GM12878 (cell line): ENCODE measurements around the gene AGBL5. TPM values are rescaled to one million over a fixed set of nuclear protein-coding genes. Genes with fewer than 3 reads are reported as not detected.

Experiments used
- ATAC-seq: fragments of 200-7000 bp; cut with Tn5 transposase; 3 replicates; pipeline ENCODE4 v1.9.1; 2020; ENCODE audit warnings: mild to moderate bottlenecking, moderate library complexity
- BruUV-seq: library from RNA; stranded (reverse); fragments of 400-500 nt; replicated peaks from 2 replicates; lab custom pipeline; 2021; lab: Mats Ljungman, UMichigan
- CTCF ChIA-PET: fragments of 300-600 bp; sonication (Branson Sonifier 250); formaldehyde crosslinking; extraction: SDS; loops from one replicate; lab custom pipeline; 2021; ENCODE audit warnings: inconsistent platforms; lab: Yijun Ruan, JAX
- POLR2A ChIA-PET: fragments of 350-600 bp; formaldehyde crosslinking; extraction: SDS; loops from one replicate; lab custom pipeline; 2021; ENCODE audit warnings: inconsistent platforms; lab: Charles Lee
- RAD21 ChIA-PET: fragments of 300-600 bp; sonication (Branson Sonifier 250); formaldehyde crosslinking; loops from one replicate; lab custom pipeline; 2023; ENCODE audit warnings: antibody characterized with exemption; ENCODE audit not compliant: unreplicated experiment; lab: Charles Lee
- SMC1A ChIA-PET: fragments of 300-600 bp; sonication (Branson Sonifier 250); formaldehyde crosslinking; loops from one replicate; lab custom pipeline; 2023; ENCODE audit not compliant: unreplicated experiment, uncharacterized antibody; lab: Charles Lee
- DNase-seq: peaks from one replicate; pipeline ENCODE4 v3.0.0-alpha.2; 2011; ENCODE audit warnings: low read depth, low spot score
- FAIRE-seq: peaks from 3 replicates; lab custom pipeline; 2011; peaks lifted over from hg19 to GRCh38; lab: Jason Lieb, UNC
- H2AFZ ChIP-seq: 2 replicates; pipeline ENCODE4 v1.6.0; 2011; ENCODE audit warnings: low read depth, low read length, control low read depth; ENCODE audit not compliant: control insufficient read depth
- H3K27ac ChIP-seq: 2 replicates; pipeline ENCODE4 v1.5.1; 2011; ENCODE audit warnings: control low read depth; ENCODE audit not compliant: control insufficient read depth, insufficient read depth
- H3K27me3 ChIP-seq, 2 experiments: replicated peaks in 1 of 2; 2 replicates each; pipeline versions ENCODE4 v1.6.0 to v1.6.1; 2011; ENCODE audit warnings: low read length in 1 of 2; ENCODE audit not compliant: control insufficient read depth in 2 of 2, insufficient read depth in 2 of 2
- H3K36me3 ChIP-seq, 2 experiments: 2 replicates each; pipeline ENCODE4 v1.5.1; 2011; ENCODE audit warnings: low read length in 1 of 2; ENCODE audit not compliant: control insufficient read depth in 2 of 2, insufficient read depth in 2 of 2
- H3K4me1 ChIP-seq: 2 replicates; pipeline ENCODE4 v1.6.1; 2011; ENCODE audit warnings: mild to moderate bottlenecking, low read length, moderate library complexity, mixed read lengths; ENCODE audit not compliant: control insufficient read depth, insufficient read depth
- H3K4me2 ChIP-seq: 2 replicates; pipeline ENCODE4 v1.6.0; 2011; ENCODE audit warnings: control low read depth; ENCODE audit not compliant: control insufficient read depth, insufficient read depth
- H3K4me3 ChIP-seq: fragments of 200-600 bp; sonication (generic); 2 replicates; pipeline ENCODE4 v1.5.1; 2016
- H3K79me2 ChIP-seq: 2 replicates; pipeline ENCODE4 v1.6.0; 2011; ENCODE audit warnings: low read length; ENCODE audit not compliant: control insufficient read depth, insufficient read depth
- H3K9ac ChIP-seq: 2 replicates; pipeline ENCODE4 v1.8.0; 2011; ENCODE audit warnings: low read length, control low read depth, mixed read lengths; ENCODE audit not compliant: control insufficient read depth, insufficient read depth
- H3K9me3 ChIP-seq: replicated peaks from 3 replicates; pipeline ENCODE4 v1.5.1; 2011; ENCODE audit warnings: mild to moderate bottlenecking, low read length; ENCODE audit not compliant: control insufficient read depth, insufficient read depth
- H4K20me1 ChIP-seq: 2 replicates; pipeline ENCODE4 v1.6.0; 2011; ENCODE audit not compliant: control insufficient read depth, insufficient read depth
- BCL3 ChIP-seq: IDR thresholded peaks from 2 replicates; pipeline ENCODE4 v1.6.1; 2011; ENCODE audit warnings: borderline replicate concordance, low read depth, mild to moderate bottlenecking, moderate library complexity, low read length; ENCODE audit not compliant: insufficient read depth, poor library complexity, severe bottlenecking
- FOXM1 ChIP-seq: IDR thresholded peaks from 2 replicates; pipeline ENCODE4 v1.6.1; 2012; ENCODE audit warnings: low read depth, mild to moderate bottlenecking, inconsistent platforms, low read length, moderate library complexity
- MEF2B ChIP-seq: fragments of 450-650 bp; IDR thresholded peaks from 2 replicates; pipeline ENCODE4 v1.6.1; 2018; ENCODE audit warnings: mild to moderate bottlenecking, moderate library complexity; ENCODE audit not compliant: partially characterized antibody, poor library complexity, severe bottlenecking
- MXI1 ChIP-seq: fragments of 150-350 bp; IDR thresholded peaks from 2 replicates; pipeline ENCODE4 v1.6.1; 2011; ENCODE audit warnings: low read depth, mild to moderate bottlenecking, inconsistent platforms, low read length, improper control_type of control experiment
- NBN ChIP-seq: fragments of 450-650 bp; IDR thresholded peaks from 2 replicates; pipeline ENCODE4 v1.6.1; 2016
- PKNOX1 ChIP-seq: fragments of 450-650 bp; IDR thresholded peaks from 2 replicates; pipeline ENCODE4 v1.6.1; 2016; ENCODE audit warnings: mild to moderate bottlenecking
- POLR2AphosphoS2 ChIP-seq: IDR thresholded peaks from 2 replicates; pipeline ENCODE4 v1.6.1; 2011; ENCODE audit warnings: low read depth, mild to moderate bottlenecking, low read length, improper control_type of control experiment, moderate library complexity
- RAD21 ChIP-seq: IDR thresholded peaks from 2 replicates; pipeline ENCODE4 v1.6.1; 2011; ENCODE audit warnings: mild to moderate bottlenecking, low read depth, low read length, moderate library complexity; ENCODE audit not compliant: insufficient read depth
- RFX5 ChIP-seq: IDR thresholded peaks from 2 replicates; pipeline ENCODE4 v1.6.1; 2011; ENCODE audit warnings: low read depth, low read length, improper control_type of control experiment
- STAT1 ChIP-seq: fragments of 450-650 bp; conservative IDR thresholded peaks from 2 replicates; pipeline ENCODE4 v1.6.1; 2014; ENCODE audit warnings: antibody characterized with exemption, mild to moderate bottlenecking
- STAT3 ChIP-seq: IDR thresholded peaks from 2 replicates; pipeline ENCODE4 v1.6.1; 2011; ENCODE audit warnings: low read depth, low read length, improper control_type of control experiment
- WRNIP1 ChIP-seq: IDR thresholded peaks from 2 replicates; pipeline ENCODE4 v1.6.1; 2011; ENCODE audit warnings: low read depth, low read length, improper control_type of control experiment, borderline replicate concordance
- ZBTB40 ChIP-seq: fragments of 450-650 bp; IDR thresholded peaks from 2 replicates; pipeline ENCODE4 v1.6.1; 2016; ENCODE audit warnings: mild to moderate bottlenecking, moderate library complexity, borderline replicate concordance
- ZNF207 ChIP-seq: fragments of 450-650 bp; IDR thresholded peaks from 2 replicates; pipeline ENCODE4 v1.6.1; 2014; ENCODE audit warnings: antibody characterized with exemption, mild to moderate bottlenecking, borderline replicate concordance
- WGBS: methylation state at CpG from one replicate; pipeline ENCODE4 v1.1.6; 2016; ENCODE audit warnings: low lambda C conversion rate; ENCODE audit not compliant: insufficient replicate concordance, insufficient coverage; ENCODE audit errors: missing lambda C conversion rate; 5-methylcytosine and 5-hydroxymethylcytosine counted together
- in situ Hi-C: fragments of 300-500 bp; cut with MboI; formaldehyde crosslinking; loops from 9 replicates; pipeline ENCODE4 v1.14.3; 2018; ENCODE audit warnings: mixed read lengths
- intact Hi-C: fragments of 100-400 bp; cut with micrococcal nuclease; formaldehyde crosslinking; loops from one replicate; pipeline ENCODE4 v1.14.2; 2022; ENCODE audit not compliant: unreplicated experiment
- polyA plus RNA-seq, 11 experiments: library from polyadenylated mRNA; depleted of rRNA in 4 of 11; unstranded in 6 of 11; stranded (reverse) in 5 of 11; fragments of >200 nt; fragmentation: Nextera tagmentation in 4 of 11; fragmentation: Illumina TruSeq in 1 of 11; extraction: Ambion mirVana in 4 of 11; extraction: Trizol in 1 of 11; gene quantifications; 1 replicate in 1 of 11; 2 replicates in 10 of 11; pipeline versions ENCODE4 v1.2.1 to v1.2.3, GENCODE V29; 2011 to 2016; ENCODE audit warnings: inconsistent platforms in 2 of 11, missing spikeins in 2 of 11, low read depth in 1 of 11
- total RNA-seq, 4 experiments: library from RNA; depleted of rRNA in 3 of 4; stranded (reverse); fragments of >200 nt in 3 of 4; fragmentation: Illumina TruSeq in 1 of 4; extraction: Trizol in 1 of 4; gene quantifications; 2 replicates each; pipeline versions ENCODE4 v1.2.1 to v1.2.3, GENCODE V29; 2013 to 2021
- TF ChIP-seq, protein P1 (sequence below): fragments of 450-650 bp; IDR thresholded peaks from 2 replicates; pipeline ENCODE4 v1.6.1; 2014; ENCODE audit warnings: mild to moderate bottlenecking

The AGBL5 gene
- total and polyA plus RNA-seq, 10 of the 15 experiments (the other 5 are each of a cell fraction or from before 2014, with no cell fraction given), result 1.9 to 28.5 (median 19.5) TPM

DNA sequence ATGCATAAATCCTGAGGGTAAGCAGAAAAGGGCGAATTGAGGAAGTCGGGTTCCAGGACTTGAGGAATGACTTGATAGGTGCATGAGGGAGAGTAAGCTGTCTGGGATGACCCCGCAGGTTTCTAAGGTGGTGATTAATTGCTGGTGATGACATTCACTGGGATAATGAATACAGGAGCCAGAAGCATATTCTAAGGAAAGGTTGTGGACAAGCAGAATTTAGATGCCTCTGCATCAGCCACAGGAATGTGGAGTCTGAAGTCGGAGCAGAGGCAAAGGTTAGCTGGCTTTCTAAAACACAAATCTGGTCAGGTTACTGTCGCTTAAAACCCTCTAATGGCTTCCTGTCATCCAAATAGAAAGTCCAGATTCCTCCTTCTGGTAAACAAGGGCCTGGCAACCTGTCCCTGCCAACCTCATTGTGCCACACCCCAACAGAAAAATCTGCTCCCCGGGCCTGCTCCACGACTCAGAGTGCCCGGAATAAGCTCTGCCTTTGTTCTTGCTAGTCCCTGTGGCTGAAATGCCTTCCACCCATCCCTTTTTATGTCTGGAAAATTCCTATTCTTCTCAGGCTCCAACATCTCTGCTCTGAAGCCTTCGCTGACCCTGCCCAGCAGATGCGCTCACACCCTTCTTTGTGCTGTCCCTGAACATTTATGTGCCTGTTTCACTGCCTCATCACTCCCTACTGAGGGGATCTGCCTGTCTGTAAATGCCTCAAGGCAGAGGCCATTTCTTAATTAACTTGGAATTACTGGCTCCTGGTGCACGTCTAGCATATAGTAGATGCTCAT, 30.0 kb upstream of the AGBL5 start (continued):
- TF ChIP-seq STAT1, result no peak
- no peak for TF ChIP-seq STAT3
- TF ChIP-seq ZBTB40, result no peak
- no peak for TF ChIP-seq MEF2B
- no peak for TF ChIP-seq PKNOX1

DNA sequence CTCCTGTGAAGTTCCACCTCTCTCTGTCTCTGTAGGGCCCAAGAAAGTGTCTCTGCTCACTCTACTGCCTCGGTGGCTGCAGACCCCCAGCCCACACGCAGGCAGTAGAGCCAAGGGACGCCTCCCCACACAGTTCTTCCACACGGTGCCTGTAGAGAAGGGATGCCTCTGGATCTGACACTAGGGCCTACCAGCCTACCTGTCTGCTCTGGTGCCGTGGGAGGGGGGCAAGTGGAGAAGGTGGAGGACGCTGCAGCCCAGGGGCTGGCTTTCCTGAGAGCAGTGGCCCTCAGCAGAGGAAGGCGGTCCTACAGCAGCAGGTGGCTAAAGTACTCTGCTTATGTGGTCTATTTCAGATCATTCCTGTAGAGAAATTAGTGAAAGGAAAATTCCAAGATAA, 27.7 kb upstream of the AGBL5 start:
- CTCF ChIA-PET, result no interaction called here
- Histone ChIP-seq H3K27me3 (no peaks in the 10 kb centered on the region), H4K20me1 (no peaks in the 10 kb centered on the region), H3K79me2 (no peaks in the 10 kb centered on the region; the same call in 1 of the 2 replicates), H3K4me3 (no peak overlapping the region), H3K4me1 (no peaks in the 10 kb centered on the region), H2AFZ (no peak overlapping the region), H3K27ac (no peak overlapping the region), H3K36me3 (peaks cover 0 to 9% of the 10 kb centered on the region in 2 experiments; a peak in 3 of 4 replicates), H3K9ac (no peak overlapping the region), H3K4me2 (no peak overlapping the region), H3K9me3 (no peaks in the 10 kb centered on the region)
- SMC1A ChIA-PET, result no interaction called here
- ATAC-seq (no peak), DNase-seq (no peak), FAIRE-seq (no peak)
- intact Hi-C loops (no loop called here), in situ Hi-C loops (no loop called here)
- RAD21 ChIA-PET, result no interaction called here
- POLR2A ChIA-PET, result no interaction called here
- BruUV-seq, result no TSS peak
- WGBS, result 73% methylated on average over 7 of the region's 7 CpGs
- TF ChIP-seq FOXM1, result no peak
- no peak for TF ChIP-seq RFX5
- no peak for TF ChIP-seq RAD21
- TF ChIP-seq WRNIP1, result no peak
- TF ChIP-seq MXI1, result no peak
- TF ChIP-seq ZNF207, result no peak
- TF ChIP-seq, protein P1, sequence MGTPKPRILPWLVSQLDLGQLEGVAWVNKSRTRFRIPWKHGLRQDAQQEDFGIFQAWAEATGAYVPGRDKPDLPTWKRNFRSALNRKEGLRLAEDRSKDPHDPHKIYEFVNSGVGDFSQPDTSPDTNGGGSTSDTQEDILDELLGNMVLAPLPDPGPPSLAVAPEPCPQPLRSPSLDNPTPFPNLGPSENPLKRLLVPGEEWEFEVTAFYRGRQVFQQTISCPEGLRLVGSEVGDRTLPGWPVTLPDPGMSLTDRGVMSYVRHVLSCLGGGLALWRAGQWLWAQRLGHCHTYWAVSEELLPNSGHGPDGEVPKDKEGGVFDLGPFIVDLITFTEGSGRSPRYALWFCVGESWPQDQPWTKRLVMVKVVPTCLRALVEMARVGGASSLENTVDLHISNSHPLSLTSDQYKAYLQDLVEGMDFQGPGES, result no peak
- no peak for TF ChIP-seq NBN
- TF ChIP-seq POLR2AphosphoS2, result no peak
- TF ChIP-seq BCL3, result no peak
